NCI-H69 (cell line): ENCODE data around the gene CALM1.

ENCODE experiments used
- DNase-seq: peaks from one replicate; lab custom pipeline; 2025; lab: John Stamatoyannopoulos, UW

The CALM1 gene

GRCh38 chr14:90409209-90409730 is 12.4 kb downstream of the CALM1 start:
- DNase-seq, result peak; percentile 34

GRCh38 chr14:90412058-90412457 is 15.2 kb downstream of the CALM1 start:
- no peak for DNase-seq

- peak; percentile 60 for DNase-seq
Measured at GRCh38 chr14:90416720-90417119, 19.9 kb downstream of the CALM1 start.

GRCh38 chr14:90418053-90418452 is 21.2 kb downstream of the CALM1 start:
- no peak for DNase-seq

- peak; percentile 90 for DNase-seq
Measured at GRCh38 chr14:90419200-90419599, 22.4 kb downstream of the CALM1 start.

GRCh38 chr14:90421001-90421631 is 24.3 kb downstream of the CALM1 start:
- peak; percentile 98 for DNase-seq

GRCh38 chr14:90421632-90422020 is 24.8 kb downstream of the CALM1 start:
- DNase-seq, result no peak

GRCh38 chr14:90423166-90423565 is 26.3 kb downstream of the CALM1 start:
- no peak for DNase-seq

- no peak for DNase-seq
Measured at GRCh38 chr14:90424075-90424474, 27.2 kb downstream of the CALM1 start.

GRCh38 chr14:90424686-90425372 is 28.0 kb downstream of the CALM1 start:
- DNase-seq, result no peak

GRCh38 chr14:90425373-90425879 is 28.6 kb downstream of the CALM1 start:
- no peak for DNase-seq

- peak; percentile 27 for DNase-seq
Measured at GRCh38 chr14:90426031-90426540, 29.3 kb downstream of the CALM1 start.

GRCh38 chr14:90426663-90427062 is 29.8 kb downstream of the CALM1 start:
- peak; percentile 72 for DNase-seq

- DNase-seq, result no peak
Measured at GRCh38 chr14:90427848-90428426, 31.1 kb downstream of the CALM1 start.

GRCh38 chr14:90428676-90429075 is 31.8 kb downstream of the CALM1 start:
- no peak for DNase-seq

- no peak for DNase-seq
Measured at GRCh38 chr14:90429236-90429635, 32.4 kb downstream of the CALM1 start.

- DNase-seq, result peak; percentile 52
Measured at GRCh38 chr14:90429754-90430153, 32.9 kb downstream of the CALM1 start.

GRCh38 chr14:90434370-90435020 is 37.7 kb downstream of the CALM1 start:
- DNase-seq, result no peak

- DNase-seq, result no peak
Measured at GRCh38 chr14:90438841-90439240, 42.0 kb downstream of the CALM1 start.

- peak; percentile 90 for DNase-seq
Measured at GRCh38 chr14:90440021-90440451, 43.2 kb downstream of the CALM1 start.

GRCh38 chr14:90440592-90440991 is 43.8 kb downstream of the CALM1 start:
- DNase-seq, result no peak

- DNase-seq, result peak; percentile 74
Measured at GRCh38 chr14:90442388-90442787, 45.6 kb downstream of the CALM1 start.
